HTR-8/SVneo (cell line): ENCODE results near the gene HDAC7.

Source experiments
- DNase-seq: peaks from one replicate; pipeline ENCODE4 v3.0.0; 2011; ENCODE audit warnings: low spot score, mixed read lengths; ENCODE audit not compliant: insufficient read length
- FAIRE-seq: peaks from 2 replicates; lab custom pipeline; 2011; peaks lifted over from hg19 to GRCh38; lab: Jason Lieb, UNC

The HDAC7 gene

DNA sequence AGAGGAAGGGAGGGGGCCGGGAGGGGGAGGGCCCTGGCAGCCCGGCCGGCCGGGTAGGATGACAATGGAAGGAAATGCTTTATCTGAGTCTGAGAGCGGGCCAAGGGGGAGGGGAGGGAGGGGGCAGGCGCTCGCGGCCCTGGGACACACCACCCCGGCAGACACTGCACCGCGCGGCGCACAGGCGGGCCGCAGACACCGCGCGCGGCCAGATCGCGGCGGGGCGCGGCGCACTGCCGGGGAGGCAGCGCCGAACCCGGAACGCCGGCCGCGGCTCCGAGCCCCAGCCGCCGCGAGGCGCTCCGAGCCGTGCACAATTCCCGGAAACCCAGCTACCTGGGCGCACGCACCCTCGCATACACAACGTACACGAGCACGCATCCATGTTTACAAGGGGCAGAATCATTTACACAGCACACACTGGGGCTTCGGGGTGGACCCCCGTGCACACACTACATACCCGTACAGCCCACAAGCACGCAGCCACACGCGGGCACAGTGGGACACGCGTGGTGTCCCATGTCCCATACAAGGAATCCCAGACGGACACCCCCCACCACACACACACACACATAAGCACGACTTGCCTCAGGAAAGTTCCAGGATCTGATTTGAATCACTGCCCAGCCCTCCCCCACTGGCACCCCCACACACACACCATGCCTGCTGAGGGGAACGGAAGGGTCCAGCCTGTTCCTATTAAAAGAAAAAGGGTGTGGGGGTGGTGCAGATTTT, at the start of gene HDAC7:
TSS of gene HDAC7 (minus strand) at position 8 of the 735 bp plus-strand sequence. CDS start 118 bp downstream, outside the sequence.
- FAIRE-seq (peak; percentile 9), DNase-seq (peak; percentile 81)

DNA sequence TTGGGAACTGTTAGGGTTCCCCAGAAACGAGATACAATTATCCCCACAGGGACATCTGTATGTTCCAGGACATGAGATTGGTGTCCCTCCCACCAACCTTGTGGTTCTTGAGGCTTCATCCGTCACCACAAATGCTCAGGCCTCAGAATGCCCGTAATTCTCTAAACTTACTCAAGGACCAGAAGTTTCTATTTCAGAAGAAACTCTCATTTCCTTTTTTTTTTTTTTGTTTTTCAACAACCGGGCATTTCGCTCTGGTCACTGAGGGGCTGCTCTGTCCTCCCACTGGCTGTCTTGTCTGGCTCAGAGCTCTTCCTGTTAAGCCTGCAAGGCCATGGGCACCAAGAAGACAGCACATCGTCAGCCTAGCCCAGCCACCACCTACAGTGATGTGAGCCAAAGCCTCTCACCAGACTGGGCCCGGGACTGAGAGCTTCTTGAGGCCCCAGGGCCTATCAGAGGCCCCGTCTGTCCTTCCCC, 48.9 kb upstream of the HDAC7 start:
- no peak for DNase-seq
- FAIRE-seq: no peak

DNA sequence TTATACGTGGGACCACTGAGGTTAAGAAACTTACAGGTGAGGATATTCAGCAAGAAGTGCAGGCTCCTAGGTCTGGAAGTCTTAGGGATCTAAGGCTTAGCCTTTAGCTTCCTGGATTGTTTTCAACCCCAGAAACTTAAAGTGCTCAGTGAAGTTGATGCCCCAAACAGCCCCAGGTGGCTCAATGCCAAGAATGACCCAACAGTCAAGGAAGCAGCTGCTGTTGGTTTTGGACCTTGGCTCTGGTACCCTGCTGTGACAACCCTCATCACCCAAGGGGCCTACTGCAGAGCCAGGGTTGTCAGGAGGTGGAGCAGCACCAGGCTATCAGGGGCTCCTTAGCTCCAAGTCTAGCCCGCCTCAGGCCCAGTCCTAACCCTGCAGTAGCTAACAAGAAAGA, 48.3 kb upstream of the HDAC7 start:
- FAIRE-seq (no peak), DNase-seq (no peak)

DNA sequence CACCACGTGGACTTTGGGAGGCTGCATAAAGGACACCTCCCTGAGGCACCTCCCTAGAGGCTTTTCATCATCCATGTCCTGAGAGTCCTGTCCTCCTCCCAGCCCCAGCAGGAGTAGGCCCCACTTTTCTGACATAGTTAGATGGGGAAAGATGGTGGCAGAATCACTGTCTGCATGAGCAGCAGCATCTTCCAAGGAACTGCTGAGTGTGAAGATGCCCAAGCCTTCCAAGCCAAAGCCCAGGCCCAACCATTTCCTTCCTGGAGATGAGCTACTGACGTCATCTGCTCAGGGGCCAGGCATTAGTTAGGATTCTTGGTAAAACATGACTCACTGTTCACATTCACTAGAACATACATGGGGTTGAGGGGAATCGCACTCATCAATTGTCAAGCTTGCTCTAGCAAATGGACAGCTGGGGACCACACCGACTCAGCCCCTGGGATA, 47.8 kb upstream of the HDAC7 start:
- no peak for FAIRE-seq
- peak; percentile 38 for DNase-seq

DNA sequence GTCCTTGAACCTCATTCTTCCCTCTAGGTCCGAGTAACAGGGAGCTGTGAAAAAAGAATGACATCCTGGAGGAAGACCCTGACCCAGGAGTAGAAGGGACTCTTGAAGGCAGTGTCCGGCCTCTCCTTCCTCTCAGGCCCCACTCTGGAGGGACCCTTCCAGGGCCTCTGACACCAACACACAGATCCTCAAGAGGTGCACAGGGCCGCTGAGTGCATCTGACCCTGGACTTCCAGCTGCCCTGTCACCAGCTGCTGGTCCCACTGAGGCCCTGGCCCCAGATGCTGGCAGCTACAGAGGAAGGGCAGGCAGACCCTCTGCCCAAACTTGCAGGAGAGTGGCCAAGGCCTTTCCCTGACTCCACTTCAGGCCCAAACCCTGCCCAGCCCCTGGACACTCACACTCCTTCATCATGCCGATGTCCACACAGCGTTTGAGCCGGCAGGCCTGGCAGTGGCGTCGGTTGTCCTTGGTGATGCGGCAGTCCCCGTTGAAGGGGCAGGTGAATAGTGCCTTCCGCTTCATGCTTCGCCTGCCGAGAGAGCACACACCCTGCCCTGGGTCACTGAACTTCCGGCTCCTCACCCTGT, 45.0 kb upstream of the HDAC7 start:
- DNase-seq (no peak), FAIRE-seq (no peak)

DNA sequence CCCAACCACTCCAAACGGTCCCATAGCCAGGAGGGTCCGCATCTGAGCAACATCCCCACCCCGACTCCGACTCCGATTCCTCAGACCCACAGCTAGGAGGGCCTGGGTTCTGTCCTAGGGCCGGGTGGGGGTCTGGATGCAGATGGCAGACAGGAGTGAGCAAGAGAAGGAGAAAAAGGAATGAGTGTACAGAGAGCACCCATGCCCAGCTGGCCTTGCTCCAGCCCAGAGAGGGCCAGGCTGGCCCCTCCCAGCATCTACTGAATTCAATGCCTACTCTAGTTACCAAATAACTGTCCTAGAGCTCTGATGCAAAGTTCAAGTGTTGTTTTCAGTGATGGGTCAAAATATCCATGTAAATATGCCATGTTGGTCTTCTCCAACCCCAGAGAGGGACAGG, 44.3 kb upstream of the HDAC7 start:
- FAIRE-seq: no peak

DNA sequence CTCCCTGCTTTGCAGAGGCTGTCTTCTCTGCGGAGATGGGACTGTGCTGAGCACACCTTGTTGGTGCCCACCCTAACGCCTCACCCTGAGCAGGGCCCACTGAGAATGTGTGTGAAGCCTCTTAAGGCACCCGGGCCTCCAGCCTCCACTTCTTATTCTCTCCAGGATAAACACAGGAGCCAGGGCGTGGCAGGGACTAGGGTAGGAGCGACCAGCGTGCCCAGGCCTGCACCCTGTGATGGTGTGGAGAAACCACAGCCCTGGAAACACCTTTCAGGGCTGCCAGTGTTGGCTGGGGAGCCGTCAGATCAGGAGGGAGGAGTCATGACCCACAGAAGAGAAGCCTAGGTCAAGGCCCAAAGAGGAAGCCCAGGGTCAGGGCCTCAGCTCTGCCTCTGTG, 43.8 kb upstream of the HDAC7 start:
- FAIRE-seq (no peak), DNase-seq (no peak)

More for the DNA sequence above, 44.3 kb upstream of the HDAC7 start:
- no peak for DNase-seq

DNA sequence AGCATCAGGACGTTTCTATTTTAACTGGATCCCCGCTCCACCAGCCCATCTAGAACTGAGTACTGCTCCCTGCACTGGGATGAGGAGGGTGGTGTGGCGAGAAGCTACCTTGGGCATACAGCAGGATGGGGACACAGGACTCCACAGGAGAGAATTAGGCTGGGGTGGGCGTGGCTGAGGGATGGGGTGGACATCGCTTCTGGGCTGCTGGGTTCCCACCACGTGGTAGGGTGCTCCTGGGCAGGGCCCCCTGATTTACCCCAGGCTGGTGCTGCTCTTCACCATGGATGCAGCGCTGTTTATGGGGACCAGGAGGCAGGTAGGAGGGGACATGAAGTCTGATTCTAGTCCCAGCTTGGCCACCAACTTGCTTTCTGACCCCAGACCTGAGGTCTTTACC, 43.2 kb upstream of the HDAC7 start:
- FAIRE-seq (no peak), DNase-seq (no peak)

DNA sequence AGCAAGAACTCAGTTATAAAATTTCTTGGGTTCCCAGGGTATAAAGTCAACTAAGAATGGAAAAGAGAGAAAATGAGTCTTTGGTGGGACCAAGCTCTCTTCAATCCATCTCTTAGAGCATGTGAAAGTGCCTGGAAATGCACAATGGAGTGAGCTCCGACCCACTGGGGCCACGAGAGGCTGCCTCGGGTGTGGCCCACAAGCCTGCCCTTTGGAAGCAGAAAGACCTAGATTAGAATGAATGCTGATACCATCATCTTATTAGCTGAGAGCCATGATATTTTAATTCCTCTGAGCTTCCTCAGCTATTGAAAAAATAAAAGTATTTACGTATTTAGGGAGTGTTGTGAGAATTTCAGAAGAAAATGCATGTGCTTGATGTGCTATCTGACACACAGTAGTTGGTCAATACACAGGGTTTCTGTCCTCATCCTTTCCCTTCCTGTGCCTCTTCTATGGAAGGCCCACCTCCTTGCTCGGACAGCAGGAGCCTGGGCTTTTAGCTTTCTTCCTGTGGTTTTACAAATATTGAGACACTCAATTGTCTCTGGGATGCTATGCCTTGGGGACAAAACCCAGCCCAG, 42.6 kb upstream of the HDAC7 start:
- FAIRE-seq (no peak), DNase-seq (no peak)

DNA sequence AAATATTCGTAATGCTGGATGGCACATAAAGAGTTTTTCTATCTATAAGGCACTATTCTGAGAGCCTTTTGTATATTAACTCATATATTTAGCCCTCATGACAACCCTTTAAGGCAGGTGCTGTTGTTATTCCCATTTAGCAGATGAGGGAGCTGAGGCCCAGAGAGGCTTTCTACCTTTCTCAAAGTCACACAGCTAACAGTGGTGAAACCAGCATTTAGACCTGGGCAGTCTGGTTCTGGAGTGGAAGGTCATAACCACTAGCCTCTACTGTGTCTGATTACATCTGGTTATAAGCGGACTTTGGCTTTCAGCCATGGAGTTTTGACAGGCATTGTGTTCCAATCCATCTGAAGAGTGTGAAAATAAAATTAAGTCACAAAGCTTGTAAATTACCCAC, 41.2 kb upstream of the HDAC7 start:
- no peak for FAIRE-seq
- DNase-seq: no peak

DNA sequence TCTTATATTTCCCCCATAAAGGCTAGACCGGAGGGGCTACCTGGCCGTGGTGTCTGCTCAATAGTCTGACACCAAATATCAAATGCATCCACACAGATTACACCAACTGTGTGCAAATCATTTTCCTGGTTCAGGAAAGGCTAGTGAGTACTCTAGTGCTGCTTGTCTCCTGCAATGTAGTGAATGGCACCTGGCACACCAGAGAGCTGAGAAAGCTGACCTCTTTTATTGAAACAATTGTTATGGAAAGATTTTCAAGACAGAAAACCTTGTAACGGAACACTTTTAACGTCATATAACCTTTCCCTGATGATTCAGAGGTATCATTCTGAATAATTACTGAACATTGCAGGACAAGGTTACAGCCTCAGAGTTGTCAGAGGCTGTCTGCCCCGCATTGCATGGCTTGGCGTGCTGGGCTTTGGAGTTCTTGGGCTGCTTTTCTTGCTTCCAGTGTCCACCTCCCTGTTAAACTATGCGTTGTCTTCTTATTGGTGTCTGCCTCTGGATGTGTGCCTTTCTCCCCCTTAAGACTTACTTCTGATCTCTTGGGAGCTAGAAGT, 40.7 kb upstream of the HDAC7 start:
- DNase-seq (no peak), FAIRE-seq (no peak)

DNA sequence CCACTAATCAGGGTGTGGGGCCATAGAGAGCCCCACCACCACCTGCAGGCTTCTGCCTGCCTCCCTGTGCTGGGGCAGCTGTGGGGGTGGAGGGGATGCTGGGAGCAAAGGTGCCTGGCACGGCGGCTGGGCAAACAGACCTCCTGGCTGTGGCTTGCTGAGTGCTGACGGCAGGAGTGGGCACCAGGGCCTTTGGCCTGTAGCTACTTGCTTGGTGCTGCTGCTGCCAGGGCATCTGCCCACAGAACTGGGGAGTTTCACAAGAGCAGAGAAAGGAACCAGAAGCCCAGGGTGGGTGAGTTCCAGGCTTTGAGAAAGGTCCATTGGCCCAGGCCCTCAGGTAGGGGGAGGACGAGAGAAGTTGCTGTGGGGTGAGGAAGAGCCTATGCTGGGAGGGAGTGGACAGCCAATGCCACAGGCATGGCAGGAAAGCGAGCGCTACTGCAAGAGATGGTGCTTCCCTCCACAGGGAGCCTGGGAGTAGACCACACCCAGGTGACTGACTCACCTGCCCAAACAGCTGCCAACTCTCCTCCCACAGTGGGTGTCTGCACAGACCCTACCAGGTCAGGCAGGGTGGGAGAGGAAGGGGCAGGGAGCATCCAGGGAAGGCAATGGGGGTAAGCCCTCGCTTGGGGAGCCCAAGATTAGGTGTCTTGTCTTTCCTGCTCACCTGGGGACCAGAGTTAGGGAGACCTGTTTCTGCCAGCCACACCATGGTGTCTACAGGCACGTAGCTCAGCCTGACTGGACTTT, 39.0 kb upstream of the HDAC7 start:
- DNase-seq (no peak), FAIRE-seq (no peak)

DNA sequence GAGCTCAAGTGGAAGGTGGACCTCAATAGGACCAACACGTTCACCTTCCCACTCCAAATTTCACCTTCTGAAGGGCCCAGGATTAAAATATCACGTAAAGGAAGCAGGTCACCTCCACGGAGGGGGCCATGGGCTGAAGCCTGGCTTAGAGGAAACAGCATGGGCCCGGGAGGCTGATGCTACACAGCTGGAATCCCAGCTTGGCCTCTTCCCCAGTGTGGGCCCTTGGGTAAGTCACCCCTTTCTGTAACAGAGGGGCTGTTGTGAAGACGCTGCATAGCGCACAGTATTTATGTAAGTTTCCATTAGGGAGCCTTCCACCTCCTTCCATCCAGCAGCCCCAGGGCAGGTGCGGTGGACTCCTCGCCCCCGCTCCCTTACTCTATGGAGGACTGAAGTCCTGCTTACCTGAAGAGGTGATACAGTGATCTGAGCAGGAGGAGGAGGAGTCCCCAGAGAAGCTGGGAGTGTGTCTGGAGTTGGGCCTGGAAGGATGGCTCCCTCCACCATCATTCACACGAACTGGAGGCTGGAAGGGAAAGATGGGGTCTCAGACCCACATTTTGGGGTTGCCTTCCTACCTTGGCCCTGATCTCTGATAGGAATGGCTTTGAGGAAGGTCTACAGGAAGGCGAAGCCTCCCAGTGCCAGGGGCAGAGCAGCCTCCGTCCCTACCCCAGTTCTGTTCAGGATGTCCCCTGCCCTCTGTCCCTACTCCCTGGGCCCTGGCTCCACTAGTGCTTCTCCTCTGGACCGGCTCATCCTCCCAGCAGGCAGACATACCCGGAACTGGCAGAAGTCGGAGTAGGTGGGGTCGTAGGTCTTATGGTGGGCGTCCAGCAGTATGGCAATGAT, 37.2 kb upstream of the HDAC7 start:
- FAIRE-seq: no peak
- no peak for DNase-seq

DNA sequence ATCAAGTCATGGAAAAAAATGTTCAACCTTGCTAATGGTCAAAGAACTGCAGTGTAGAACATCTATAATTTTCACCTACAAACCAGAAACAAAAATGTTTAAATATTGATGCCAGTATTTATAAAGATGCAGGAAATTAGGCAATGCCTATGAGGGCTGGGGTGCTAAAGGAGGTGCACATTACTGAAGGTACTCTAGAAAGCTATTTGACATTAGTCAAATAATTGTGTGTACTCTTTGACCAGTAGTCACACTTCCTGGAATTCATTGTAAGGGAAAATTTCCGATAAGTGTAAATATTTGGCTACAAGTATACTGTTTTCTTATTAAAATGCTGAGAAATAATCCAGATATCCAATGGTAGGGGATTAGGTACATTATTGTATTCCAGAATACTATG, 36.4 kb upstream of the HDAC7 start:
- DNase-seq (no peak), FAIRE-seq (no peak)

DNA sequence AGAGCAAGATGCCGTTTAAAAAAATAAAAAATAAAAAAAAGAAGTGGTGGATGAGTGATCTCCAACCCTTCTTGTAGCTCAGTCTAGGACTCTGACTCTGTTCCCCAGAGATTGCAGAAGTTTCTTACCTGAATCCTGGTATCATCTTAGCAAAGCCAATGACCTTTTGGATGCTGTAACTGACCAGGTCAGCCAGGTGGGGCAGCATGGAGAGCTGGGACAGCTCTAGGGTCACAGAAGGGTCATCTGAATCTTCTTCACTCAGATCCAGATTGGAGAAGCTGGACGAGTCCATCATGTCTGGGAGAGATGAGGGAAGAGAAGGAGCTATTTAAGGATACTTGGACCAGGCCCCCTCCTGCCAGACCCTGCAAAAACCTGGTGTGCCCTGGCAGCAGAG, 35.8 kb upstream of the HDAC7 start:
- DNase-seq (no peak), FAIRE-seq (no peak)

DNA sequence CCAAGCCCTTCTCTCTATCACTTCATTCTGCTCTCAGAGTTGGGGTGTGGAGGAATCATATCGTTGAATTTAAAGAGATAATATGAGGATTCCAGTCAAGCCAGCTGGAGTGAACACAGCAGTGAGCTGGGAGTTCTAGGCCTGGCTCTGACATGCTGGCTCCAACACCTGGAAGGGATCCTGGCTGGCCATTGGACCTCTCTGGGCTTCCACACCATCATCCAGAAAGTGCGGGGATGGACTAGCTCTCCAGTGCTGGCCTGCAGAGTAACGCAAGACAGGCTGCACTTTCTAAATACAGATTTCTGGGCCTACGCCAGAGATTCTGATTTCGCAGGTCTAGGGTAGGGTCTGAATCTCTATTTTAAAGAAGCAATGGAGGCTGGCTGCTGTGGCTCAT, 34.8 kb upstream of the HDAC7 start:
- DNase-seq (no peak), FAIRE-seq (no peak)

DNA sequence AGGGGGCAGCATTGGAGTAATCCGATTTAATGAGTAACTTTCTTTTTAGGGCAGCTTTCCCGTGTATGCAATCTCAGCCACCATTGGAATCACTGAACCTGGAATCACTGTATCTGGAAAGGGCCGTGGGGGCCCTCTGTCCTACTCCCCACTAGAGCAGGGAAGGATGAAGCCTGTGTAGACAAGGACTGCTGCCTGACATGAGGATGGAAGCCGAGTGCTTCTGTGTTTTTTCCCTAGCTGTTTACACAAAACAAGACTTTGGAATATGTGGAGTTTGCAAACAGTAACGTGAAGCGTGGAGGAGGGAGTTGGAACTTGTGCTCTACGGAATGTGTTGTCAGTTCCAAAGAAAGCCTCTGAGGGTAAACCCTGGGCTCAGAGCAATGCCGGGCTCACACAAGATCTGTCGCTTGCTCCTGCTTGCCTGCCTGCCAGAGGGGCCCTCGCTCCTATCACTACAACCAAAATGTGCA, 32.4 kb upstream of the HDAC7 start:
- FAIRE-seq (no peak), DNase-seq (no peak)

DNA sequence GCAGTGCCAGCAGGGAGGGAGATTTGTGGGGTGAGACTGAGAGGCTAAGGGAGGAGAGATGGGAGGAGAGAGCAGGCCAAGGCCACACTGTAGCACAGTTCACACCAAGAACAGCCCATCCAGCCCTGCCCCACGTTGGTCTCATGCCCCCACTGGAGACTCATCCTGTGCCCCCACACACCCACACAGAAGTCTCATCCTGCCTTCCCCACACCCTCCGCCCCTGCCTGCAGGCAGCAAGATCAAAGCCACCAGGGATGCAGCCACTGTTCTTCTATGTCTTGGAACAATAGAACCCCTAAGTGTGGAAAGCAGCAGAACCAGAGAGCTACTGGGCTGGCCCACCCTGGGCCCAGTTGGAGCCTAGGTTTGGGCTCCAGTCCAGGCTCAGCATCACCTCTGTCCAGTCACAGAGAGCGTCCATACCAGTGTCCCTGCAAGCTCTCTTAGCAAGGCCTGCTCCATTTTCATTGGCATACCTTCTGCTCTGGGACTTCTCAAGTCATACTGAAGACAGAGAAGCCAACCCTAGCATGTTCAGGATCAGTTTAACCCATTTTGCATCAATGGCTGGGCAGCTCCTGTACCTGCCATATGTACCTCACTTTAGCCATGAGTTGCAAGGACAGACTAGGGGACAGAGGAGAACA, 31.7 kb upstream of the HDAC7 start:
- no peak for FAIRE-seq

More for the DNA sequence above, 31.7 kb upstream of the HDAC7 start:
- DNase-seq: no peak
